Kidney epithelial cell (primary cell): ENCODE data around the gene IGHMBP2. TPM values are rescaled to one million over a fixed set of nuclear protein-coding genes. Genes with fewer than 3 reads are reported as not detected.
"Not testable (repeated sequence)": the region's sequence is repeated elsewhere in the genome, so short reads cannot be mapped to it uniquely, and the experiment has no call there.

Experiments used
- DNase-seq: peaks from one replicate; pipeline ENCODE4 v3.0.0-alpha.2; 2010; ENCODE audit warnings: low read depth
- H3K27me3 ChIP-seq: 2 replicates; pipeline ENCODE4 v1.6.0; 2011; ENCODE audit warnings: low read length; ENCODE audit not compliant: control insufficient read depth, insufficient read depth
- H3K36me3 ChIP-seq: 2 replicates; pipeline ENCODE4 v1.5.1; 2011; ENCODE audit warnings: low read length; ENCODE audit not compliant: control insufficient read depth, insufficient read depth
- H3K4me3 ChIP-seq: 2 replicates; pipeline ENCODE4 v1.5.1; 2011; ENCODE audit warnings: low read depth, mild to moderate bottlenecking, control low read depth, low read length
- CTCF ChIP-seq: IDR thresholded peaks from 2 replicates; pipeline ENCODE4 v1.5.1; 2011; ENCODE audit warnings: mild to moderate bottlenecking, moderate library complexity, low read length, control low read depth, inconsistent platforms; ENCODE audit not compliant: insufficient read depth, poor library complexity, severe bottlenecking
- total RNA-seq: library from RNA; depleted of rRNA; stranded (reverse); fragments of >200 nt; gene quantifications from 2 replicates; pipeline ENCODE4 v1.2.3, GENCODE V29; 2015

IGHMBP2 gene
- total RNA-seq, 1 donor from 2014 or later = 12.4 TPM

GRCh38 chr11:68881320-68881719, 22.4 kb upstream of the IGHMBP2 start:
- no peak for TF ChIP-seq CTCF
- DNase-seq = no peak
- no peak overlapping the region for H3K4me3 ChIP-seq
- H3K36me3 ChIP-seq = no peaks in the 10 kb centered on the region
- no peaks in the 10 kb centered on the region for H3K27me3 ChIP-seq

GRCh38 chr11:68882391-68882790, 21.3 kb upstream of the IGHMBP2 start:
- H3K4me3 ChIP-seq = no peak overlapping the region
- H3K27me3 ChIP-seq = no peaks in the 10 kb centered on the region
- TF ChIP-seq CTCF = no peak
- no peak for DNase-seq
- H3K36me3 ChIP-seq = no peaks in the 10 kb centered on the region

- not testable (repeated sequence) for H3K4me3 ChIP-seq, H3K27me3 ChIP-seq, DNase-seq, H3K36me3 ChIP-seq
Measured at GRCh38 chr11:68884827-68885226, 18.9 kb upstream of the IGHMBP2 start.

GRCh38 chr11:68889948-68890446, 13.7 kb upstream of the IGHMBP2 start:
- TF ChIP-seq CTCF = peak; percentile 60
- no peaks in the 10 kb centered on the region for H3K27me3 ChIP-seq
- no peak overlapping the region for H3K4me3 ChIP-seq
- H3K36me3 ChIP-seq = peaks cover 3% of the 10 kb centered on the region
- no peak for DNase-seq

- DNase-seq = no peak
- Histone ChIP-seq H3K4me3 (no peak overlapping the region), H3K27me3 (no peaks in the 10 kb centered on the region), H3K36me3 (peaks cover 3% of the 10 kb centered on the region)
- TF ChIP-seq CTCF = no peak
Measured at GRCh38 chr11:68890490-68891231, 13.0 kb upstream of the IGHMBP2 start.

GRCh38 chr11:68891351-68891948, 12.2 kb upstream of the IGHMBP2 start:
- peaks cover 3% of the 10 kb centered on the region for H3K36me3 ChIP-seq
- DNase-seq = no peak
- no peak overlapping the region for H3K4me3 ChIP-seq
- no peaks in the 10 kb centered on the region for H3K27me3 ChIP-seq
- no peak for TF ChIP-seq CTCF
